GM21737 (cell line): Measurements from ENCODE around the gene EHD4.
A peak's percentile ranks its signal among the peaks of the same experiment; 100 is the strongest.

Experiments
- ATAC-seq: cut with Tn5 transposase; IDR thresholded peaks from one replicate; pipeline ENCODE4 v1.9.1; 2021; ENCODE audit warnings: mild to moderate bottlenecking, moderate library complexity; ENCODE audit not compliant: unreplicated experiment

The EHD4 gene

DNA sequence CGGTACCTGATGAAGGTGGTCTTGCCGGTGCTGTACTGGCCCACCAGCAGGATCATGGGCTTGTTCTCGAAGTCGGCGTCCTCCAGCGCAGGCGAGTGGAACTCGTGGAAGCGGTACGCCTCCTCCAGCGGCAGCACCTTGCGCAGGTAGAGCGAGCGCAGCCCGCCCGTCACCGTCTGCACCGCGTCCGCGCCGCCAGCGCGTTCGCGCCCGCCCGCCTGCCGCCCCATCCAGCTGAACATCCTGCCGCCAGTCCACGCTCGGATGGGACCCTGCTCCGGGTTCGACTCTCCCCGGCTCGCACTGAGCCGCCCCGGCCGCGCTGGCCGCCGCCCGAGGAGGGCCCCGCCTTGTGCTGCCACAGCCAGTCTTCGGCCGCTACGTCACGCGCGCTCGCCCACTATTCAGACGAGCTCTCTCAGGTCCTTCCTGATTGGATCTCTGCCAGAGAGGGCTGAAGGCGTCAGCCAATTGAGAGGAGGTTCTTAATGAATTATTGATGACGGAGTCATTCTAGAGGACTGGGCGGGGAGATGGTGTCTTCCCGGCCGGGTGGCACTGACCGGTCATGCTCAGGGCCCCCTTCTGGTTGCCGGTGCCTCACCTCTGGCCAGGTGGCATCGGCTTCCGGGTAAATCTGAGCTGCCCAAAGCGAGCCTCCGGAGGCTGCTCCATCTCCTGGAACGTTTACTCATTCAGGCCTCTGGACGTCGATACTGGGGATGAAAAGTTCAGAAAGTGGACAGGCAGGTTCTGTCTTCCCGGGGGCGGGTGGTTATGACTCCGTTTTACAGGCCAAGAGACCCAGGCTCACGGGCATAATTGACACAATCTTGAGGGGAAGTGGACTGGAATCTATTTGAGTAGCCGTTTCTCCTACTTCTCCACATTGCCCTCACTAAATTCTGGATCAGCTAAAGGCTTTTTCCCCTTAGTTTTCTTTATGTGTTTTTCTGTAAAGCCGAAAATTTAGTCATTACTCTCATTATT is at the start of gene EHD4:
Gene EHD4 (minus strand): TSS at position 305 of the 990 bp plus-strand sequence. CDS start 63 bp downstream, at position 242.
- ATAC-seq: peak; percentile 65

DNA sequence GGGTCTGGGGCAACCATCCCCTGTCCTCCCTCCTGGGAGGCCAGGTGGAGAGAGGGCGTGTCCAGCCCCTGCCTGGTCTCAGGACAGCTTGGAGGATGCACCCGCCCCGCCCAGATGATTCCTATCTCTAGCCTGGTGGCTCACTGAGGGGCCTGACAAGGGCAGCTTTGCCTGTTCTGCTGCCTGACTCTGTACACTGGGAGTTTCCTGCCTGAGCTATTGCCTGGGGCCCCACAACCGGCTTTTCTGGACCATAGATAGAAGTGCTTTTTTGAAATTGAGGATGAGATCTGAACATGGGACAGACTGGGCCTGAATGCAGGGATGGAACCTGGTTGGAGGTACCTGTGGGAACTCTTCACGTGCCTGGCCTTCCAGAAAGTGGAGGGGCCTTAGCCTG is 49.2 kb upstream of the EHD4 start:
- no peak for ATAC-seq

DNA sequence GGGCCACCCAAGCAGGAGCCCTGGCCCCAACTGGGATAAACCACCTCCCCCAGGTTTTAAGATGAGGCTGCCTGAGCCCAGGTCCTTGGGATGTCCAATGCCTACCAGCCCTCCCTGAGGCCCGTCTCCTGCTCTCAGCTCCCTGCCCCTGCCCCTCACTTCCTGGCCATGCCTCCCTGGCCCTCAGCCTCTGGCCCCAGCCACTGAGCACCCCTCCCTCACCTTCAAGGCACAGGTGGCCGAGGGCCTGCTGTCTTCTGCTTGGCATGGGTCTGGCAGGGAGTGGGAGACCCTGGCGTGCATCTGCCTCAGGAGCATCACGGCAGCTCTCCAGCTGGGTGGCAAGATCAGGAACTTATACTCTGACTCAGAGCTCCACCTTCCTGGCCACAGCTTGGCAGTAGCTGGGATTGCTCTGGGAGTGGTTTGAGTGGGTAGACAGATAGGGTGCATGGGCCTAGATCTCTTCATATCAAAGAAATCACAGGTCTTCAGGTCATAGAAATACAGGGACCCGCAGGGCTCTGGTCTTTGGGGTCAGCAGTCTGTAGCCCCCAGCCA is 48.4 kb upstream of the EHD4 start, which contains the start of gene PLA2G4E:
Gene PLA2G4E (minus strand): TSS at position 330 of the 561 bp plus-strand sequence. CDS start 12 bp downstream, at position 318.
- no peak for ATAC-seq

DNA sequence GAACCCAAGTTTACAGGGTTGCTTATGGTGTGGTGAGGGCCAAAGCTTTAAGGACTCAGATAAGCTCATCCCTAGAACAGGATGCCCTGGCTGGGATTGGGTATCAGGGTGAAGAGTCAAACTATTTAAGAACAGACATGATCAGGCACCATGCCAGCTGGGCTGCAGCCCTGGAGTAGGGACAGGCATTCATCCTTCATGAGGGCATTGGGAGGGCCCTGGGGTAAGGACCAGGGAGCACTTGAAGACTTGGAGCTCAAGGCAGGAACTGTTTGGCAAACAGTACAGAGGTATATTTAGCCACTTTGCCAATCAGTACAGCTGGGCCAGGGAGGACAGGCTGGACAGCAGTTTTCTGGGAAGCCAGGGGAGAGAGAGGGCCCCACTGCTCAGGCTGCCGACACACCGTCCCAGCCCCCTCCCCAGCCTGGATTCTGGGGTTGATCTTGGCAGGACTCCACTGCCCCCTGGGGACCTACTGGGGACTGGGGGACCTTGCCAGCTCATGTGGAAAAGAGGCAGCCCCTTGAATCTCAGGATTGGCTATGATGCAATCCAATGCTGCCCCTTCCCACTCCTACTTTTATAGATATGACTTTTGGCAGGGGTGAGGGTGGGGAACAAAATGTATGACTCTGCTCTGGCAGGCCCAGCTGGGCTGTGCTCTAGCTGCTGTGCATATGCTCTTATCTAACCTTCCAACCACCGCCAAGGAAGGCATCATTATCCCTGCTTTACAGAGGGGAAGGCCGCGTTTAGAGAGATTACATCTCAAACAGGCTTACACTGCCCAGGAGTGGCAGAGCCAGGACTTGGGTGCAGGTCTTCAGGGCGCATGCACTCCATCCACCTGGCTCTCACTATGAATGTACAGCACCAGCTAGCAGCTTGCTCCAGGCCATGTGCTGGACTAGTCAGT is 46.2 kb upstream of the EHD4 start:
- no peak for ATAC-seq

DNA sequence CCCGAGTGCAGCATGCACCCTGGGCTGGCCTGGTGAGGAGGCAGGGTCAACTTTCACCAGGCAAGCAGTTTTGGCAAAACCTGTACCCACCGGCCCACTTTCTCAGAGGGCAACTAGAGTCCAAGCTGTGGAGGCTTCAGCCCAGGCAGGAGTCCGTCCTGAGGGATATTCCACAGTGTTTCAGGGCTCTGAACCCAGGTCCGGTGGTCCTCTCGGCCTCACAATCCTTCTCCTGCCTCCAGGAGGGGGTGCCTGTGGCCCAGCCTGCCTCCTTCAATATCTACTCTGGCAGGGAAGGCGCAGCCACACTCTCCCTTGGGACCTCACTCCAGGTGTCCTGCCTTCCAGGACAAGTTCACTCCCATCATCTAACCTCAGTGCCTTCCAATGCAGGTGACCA is 44.6 kb upstream of the EHD4 start:
- no peak for ATAC-seq

DNA sequence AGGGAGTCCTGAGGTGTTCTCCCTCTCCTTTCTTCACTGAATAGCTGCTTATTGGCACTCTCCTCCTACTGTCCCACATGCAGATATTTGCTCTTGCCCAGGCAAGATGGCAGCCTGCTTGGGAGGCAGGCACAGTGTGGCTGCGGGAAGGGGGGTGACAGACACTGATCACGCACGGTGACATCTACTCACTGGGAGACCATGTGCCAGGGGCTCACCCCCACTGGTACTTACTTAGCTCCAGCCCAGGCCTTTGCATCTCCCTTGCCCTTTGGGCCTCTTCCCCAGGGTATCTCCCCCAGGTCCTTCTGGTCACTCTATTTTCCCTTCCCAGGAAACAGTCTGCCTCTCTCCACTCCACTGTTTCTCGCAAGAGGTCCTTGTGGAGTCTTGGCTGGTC is 42.0 kb upstream of the EHD4 start:
- ATAC-seq: no peak

DNA sequence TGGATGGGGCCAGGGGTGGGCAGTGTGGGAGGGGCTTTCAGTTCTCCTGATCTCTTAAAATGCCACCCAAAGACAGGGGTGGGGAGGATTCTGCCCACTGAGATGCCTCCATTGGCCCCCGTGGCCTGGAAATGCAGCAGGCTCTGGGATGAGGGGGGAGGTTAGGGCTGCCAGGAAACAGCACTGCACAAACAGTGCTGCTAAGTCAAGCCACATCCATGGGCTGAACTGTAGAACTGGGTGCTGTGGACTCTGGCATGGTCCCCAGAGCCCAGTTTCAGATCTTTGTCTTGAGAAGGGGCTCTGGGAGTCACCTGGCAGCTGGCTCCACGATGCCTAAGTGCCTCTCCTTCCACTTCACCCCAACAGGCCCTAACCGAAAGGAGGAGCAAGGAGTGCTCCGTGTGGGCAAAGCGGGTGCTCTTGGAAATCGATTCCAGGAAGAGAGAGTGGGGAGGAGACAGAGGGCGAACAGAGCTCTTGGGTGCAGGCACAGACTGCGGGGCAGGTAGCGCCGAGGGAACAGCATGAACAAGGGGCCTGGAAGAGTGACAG is 40.6 kb upstream of the EHD4 start:
- ATAC-seq: no peak

DNA sequence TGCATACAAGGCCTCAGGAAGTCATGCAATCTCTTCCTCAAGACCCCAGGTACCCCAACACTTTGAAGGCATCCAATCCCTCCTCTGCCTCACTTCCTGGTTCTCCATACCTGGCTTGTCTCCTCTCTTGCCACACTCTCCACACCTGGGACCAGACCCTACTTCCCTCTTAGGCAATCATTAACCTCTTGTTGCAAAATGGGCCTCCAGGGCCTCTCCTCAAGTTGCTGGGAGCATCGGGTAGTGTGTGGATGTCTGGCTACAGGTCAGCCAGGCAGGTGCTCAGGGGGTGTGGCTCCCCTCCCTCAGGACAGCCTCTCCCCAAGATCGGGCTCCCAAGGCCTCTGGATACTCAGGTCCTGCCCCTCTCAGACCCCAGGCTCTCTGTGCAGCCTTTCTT is 39.9 kb upstream of the EHD4 start:
- ATAC-seq: no peak

DNA sequence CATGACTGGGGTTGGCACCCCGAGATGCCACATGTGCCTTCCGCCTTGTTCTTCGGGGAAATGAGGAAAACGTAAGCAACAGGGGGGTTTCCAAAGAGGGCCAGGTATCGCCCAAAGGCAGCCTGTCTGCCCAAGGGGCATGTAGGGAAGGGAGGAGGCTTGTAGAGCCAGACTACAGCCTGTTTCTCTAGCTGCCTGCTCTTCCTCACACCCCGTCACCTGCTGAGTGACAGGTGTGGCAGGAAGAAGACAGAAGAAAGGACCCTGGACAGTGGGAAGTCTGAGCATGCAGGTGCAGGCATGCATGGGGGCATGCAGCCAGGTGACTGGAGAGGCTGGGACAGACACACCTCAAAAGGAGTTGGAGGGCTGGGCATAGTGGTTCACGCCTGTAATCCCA is 38.7 kb upstream of the EHD4 start:
- ATAC-seq: no peak

DNA sequence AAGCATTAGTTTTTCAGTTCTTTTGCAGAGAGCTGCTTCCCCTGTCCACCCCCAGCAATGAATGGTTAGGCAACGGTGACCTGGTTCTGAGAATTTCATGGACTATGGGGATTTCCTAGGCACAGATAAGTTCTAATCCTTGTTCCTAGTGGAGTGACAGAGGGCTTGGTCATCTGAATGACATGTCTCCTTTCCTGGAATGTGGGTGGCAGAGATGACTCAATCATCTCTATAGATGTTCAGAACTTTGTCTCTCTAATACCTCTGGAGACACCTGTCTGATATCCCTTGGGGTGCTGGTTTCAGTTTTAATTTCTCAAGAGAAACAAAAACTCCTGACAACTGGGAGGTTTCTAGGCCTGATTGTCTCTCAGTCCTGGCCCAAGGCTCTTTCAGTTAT is 38.1 kb upstream of the EHD4 start:
- ATAC-seq: no peak

DNA sequence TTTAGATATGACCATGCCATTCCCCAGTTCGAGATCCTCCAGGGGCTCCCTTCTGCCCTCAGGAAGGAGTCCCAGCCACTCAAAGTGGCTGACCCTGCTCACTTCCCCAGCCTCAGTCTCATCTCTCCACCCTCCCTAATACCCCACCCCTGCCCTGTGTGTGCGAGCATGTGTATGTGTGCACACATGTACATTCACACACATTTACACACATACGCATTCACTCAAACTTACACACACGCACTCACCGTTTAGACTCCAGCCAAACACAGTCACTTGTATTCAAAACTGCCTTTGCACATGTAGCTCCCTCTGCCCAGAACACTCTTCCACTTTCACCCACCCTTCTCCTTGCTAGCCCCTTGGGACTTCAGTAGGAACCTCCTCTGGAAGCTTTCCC is 37.1 kb upstream of the EHD4 start:
- ATAC-seq: no peak

DNA sequence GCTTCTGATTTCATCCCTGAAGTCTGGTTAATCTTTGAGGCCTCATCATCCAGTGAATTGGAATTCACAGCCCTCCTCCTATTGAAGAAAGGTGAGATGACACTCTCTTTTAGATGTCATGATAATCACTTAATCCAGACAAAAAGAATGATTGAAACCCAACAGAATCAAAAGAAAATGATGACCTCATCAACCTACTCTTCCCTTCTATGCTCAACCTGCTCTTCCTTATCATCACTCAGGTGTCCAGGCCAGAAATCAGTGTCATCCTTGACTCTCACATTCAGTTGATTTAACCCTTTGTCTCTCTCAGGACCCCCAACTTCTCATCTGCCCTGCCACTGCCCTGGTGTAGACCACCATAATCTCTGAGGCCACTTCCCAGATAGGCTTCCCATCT is 36.7 kb upstream of the EHD4 start:
- no peak for ATAC-seq

DNA sequence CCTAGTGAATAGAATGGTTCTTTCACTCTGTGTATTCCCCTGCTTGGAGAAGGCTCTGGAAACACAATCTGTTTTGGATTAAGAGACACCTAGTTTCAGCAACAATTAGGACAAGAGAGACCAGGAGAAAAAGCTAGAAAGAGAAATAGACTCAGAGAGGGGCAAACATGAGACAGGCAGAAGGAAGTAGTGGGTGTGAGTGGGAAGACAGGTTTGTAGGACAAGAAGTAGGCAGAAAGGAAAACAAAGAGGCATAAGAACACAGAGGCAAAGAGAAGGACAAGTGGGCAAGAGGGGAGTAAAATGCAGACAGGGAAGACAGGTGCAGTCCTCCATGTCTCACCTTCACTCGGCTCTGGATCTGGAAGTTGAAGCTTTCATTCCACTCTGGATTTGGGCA is 35.0 kb upstream of the EHD4 start:
- ATAC-seq: no peak

DNA sequence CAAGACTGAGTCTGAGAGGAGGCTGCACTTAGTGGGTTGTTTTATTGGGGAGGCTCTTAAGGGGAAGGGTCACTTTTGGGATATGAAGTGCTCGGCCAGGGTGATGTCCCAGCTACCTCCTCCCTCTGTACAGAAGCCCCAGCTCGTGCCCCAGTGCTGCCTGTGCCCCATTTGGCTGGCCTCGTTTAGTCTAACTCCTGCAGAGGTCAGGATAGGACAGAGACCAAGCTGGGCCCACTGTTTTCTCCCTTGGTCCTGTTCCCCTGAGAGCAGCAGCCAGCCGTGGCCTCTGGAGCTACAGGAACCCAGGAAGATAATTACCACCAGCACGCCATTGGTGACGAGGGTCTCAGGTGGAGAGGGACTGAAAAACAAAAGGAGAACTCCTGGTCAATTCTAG is 30.0 kb upstream of the EHD4 start:
- ATAC-seq: no peak

DNA sequence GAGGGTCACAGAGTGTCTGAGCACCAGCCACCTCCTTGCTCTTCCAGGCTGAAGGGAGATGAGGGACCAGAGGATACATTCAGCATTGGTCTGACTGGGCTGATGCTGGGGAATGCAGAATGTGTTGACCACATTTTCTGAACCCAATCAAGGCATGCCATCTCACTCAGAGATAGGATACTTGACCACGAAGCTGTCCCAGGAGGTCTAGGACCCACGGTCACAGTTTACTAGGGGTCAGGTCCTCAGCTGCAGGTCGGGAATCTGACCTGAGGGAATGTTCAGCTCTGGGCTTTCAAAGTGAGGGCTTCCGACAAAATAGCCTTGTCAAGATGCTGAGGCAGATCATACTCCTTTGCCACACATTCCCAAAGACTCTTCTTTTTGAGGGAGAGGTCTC is 28.9 kb upstream of the EHD4 start:
- ATAC-seq: no peak

DNA sequence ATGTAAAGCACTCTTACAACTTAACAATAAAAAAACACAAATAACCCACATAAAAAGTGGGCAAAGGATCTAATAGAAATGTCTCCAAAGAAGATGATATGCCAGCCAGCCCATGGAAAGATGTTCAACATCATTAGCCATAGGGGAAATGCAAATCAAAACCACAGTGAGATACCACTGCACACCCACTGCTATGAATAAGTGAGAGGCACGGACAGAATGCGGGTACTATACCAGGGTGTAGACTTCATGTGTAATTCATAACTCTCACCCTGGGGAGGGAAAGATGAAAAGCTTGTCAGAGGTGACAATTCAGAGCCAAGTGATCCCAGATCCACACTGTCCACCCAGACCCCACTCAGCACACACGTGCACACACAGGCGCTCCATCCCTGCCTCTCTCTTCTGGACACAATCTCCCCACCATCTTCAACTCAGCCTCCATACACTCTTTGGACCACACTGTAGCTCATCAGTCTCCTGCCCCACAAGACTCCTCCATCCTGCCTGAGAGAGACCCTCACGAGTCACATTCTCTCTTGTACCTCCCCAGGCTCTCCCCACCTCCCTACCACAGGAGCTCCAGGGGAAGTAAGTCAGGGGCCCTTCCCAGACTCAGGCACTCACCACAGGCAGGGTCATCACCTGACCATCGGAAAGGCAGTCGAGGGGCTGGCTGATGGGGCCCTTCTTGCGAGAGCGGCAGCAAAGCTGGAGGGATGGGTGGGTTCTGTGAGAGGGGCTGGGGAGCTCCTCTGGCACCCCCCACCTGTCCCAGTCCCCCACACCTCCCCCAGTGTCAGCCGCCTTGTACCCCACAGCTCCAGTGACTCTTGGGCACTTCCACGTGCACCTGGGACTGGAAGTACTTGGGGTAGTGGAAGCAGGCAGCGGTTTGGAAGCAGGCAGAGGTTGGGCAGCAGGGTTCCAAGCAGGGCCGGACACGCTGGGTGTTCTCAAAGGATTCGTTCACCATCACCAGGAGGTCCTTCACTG is 27.2 kb upstream of the EHD4 start:
- ATAC-seq: no peak

DNA sequence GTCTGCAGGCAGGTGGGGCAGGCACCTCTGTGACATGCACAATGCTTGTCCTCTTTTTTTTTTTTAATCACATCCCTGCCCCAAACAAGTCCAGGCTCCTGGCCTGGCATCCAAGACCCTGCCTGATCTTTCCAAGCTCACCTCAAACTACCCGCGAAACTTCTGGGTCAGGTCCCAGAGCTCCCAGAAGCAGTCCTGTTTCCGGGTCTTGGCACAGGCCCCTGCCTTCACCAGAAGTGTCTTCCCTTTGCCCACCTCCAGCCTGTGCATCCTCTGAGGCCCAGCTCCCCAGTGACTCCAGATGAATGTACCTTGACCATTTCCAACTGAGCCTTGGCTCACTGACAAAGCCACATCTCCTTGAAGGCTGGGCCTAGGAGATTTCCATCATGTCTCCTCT is 25.5 kb upstream of the EHD4 start:
- no peak for ATAC-seq

DNA sequence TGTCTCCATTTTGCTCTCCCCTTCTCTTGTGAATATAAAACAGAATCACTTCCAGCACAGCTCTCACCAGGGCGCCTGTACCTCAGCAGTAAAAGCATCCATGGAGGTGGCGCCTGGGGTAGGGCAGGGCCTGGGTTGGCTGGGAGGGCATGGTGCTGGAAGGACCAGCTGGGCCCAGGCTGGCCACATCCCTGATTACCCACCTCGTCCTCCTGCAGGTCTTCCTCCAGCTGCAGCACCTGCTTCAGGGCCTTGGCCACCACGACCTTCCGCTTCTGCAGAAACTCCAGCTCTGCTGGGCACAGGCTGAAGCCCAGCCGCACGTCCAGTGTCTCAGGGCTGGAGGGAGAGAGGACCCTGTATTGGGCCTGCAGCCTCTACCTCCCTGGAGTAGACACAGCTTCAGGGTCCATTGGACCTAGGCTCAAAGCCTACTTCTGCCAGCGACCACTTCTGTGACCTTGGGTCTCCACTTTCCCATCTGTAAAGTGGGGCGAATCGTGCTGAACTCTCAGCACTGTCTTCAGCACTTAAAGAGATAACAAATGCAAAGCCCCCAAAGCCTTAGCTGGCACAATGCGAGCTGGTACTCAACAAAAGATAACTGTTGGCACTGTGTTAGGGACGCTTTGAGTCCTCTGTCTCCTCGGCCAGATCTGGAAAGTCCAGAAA is 24.7 kb upstream of the EHD4 start:
- no peak for ATAC-seq

DNA sequence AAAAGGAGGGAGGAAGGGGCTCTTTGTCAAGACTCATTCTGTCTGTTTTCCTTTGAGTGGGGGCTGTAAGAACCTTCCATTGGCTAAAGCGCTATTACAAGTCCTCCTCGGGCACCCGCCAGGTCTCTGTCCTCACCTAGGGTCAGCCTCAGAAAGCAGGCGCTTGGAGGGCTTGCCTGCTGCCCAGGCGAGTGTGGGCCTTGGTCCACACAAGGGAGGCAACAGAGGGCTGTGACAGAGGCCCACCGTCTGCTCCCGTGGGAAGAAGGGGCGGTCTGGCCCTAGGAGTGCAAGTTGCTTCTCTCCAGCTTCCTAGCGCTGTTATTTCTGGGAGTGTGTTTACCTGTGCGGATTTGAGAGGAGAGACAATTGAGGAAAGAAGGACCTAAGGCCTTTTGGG is 24.0 kb upstream of the EHD4 start:
- ATAC-seq: no peak
